Measurements from ENCODE around the gene ANKRD34A.

DNA sequence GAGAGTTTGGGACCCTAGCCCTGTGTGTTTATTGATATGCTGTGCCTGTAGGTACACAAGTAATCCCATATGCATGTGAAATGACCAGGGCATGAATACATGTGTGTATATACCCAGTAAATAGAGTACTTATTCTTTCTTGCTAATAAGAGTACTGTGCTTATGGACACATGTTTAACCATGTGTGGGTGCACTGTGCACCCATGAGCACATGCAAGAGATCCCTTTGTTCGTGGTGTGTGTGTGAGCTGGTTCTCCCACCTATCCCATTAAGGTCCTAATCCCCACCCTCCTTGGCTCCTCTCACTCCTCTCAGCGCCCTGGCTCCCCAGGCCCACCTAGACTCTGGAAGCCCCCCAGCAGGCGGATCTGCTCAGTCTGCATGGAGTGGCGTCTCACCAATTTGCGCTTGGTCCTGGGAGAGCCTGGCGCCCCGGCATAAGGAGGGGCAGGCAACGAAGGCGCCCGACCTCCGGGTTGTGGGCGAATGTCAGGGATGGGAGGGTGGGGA lies 4.4 kb downstream of the ANKRD34A start:
- TF ChIP-seq CTCF (IDR thresholded peaks at IDR 0.05): no peak
- no peak for TF ChIP-seq ZFX (IDR thresholded peaks at IDR 0.05; ENCODE audit: borderline replicate concordance)
